ENCODE data around the gene TAF1. TPM values are rescaled to one million over a fixed set of nuclear protein-coding genes. Genes with fewer than 3 reads are reported as not detected.
A peak's percentile ranks its signal among the peaks of the same experiment; 100 is the strongest.

Gene TAF1
- total and polyA plus RNA-seq, 2 of the 8 experiments (the other 6 are each of a cell fraction or from before 2014, with no cell fraction given) = 6.3 to 30.2 TPM

DNA sequence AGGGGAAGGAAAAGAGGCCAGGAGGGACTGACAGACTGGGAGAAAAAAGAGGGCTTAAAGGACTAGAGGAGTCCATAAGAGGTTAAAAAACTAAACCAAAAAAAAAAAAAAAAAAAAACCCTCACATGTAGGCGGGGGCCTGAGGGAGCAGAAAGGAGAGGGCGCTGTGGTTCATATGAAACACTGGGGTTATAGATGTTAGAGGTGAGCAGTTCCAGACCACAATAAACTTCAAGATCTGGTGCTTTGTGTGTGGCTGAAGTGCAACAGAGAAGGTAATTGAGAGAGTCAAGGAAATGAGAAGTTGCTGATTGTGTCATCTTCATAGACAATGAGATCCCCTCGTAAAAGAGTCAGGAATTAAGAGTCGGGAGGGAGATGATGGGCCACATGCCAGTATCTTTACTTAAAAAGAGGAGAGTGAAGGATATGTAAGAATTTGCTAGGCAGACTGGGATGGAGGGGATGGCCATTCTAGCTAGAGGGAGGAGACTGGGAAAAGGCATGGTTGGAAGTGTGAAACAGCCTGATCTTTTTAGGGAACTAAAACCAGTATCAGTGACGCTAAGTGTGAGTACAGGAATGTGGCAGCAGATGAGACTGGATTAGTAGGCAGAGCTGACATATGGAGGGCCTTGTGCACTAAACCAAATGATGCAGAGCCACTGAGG lies 148.3 kb downstream of the TAF1 start:
- Histone ChIP-seq H3K18ac (ENCODE audit: extremely low read depth, low read length) (no peak overlapping the region), H2BK120ac (replicated peaks; ENCODE audit: low read depth, low read length) (no peak overlapping the region), H3K9ac (replicated peaks in 1 of 4; ENCODE audit: extremely low read depth in 1 of 4, low read depth in 3 of 4, low read length in 3 of 4) (no peak overlapping the region), H3K27ac (ENCODE audit: low read depth, low read length) (no peak overlapping the region), H2BK12ac (ENCODE audit: low read depth, low read length) (no peak overlapping the region), H4K91ac (replicated peaks; ENCODE audit: insufficient read length, low read length) (no peak overlapping the region), H3K4me1 (replicated peaks in 1 of 4; ENCODE audit: control insufficient read depth in 3 of 4, insufficient read depth in 4 of 4, low read length in 3 of 4) (no peaks in the 10 kb centered on the region), H3K36me3 (ENCODE audit: control insufficient read depth in 2 of 4, insufficient read depth in 4 of 4, low read length in 3 of 4) (no peaks in the 10 kb centered on the region), H2BK20ac (ENCODE audit: low read length) (no peak overlapping the region), H3K23ac (ENCODE audit: insufficient read length) (no peak overlapping the region), H2BK5ac (ENCODE audit: low read depth, low read length) (no peak overlapping the region), H4K8ac (ENCODE audit: extremely low read depth, insufficient read depth, low read length) (no peak overlapping the region), H3K23me2 (ENCODE audit: low read depth, low read length) (no peaks in the 10 kb centered on the region), H3K79me2 (ENCODE audit: control insufficient read depth in 1 of 2, insufficient read depth in 2 of 2, low read length in 2 of 2) (no peaks in the 10 kb centered on the region), H3K9me3 (ENCODE audit: insufficient read depth in 2 of 2, low read depth in 1 of 2, low read length in 1 of 2) (no peaks in the 10 kb centered on the region), H3K4me2 (ENCODE audit: insufficient read depth in 1 of 2, low read depth in 2 of 2, low read length in 2 of 2) (no peak overlapping the region), H2AK5ac (ENCODE audit: low read depth, low read length) (no peak overlapping the region), H4K5ac (ENCODE audit: insufficient read length, low read depth, low read length) (no peak overlapping the region), H3K14ac (ENCODE audit: insufficient read length) (no peak overlapping the region), H4K20me1 (replicated peaks in 1 of 2; ENCODE audit: control insufficient read depth in 1 of 2, insufficient read depth in 2 of 2, low read length in 2 of 2) (no peaks in the 10 kb centered on the region), H3K27me3 (replicated peaks in 1 of 4; ENCODE audit: control insufficient read depth in 3 of 4, extremely low read depth in 1 of 4, insufficient read depth in 3 of 4, low read length in 3 of 4) (no peaks in the 10 kb centered on the region), H3K4me3 (ENCODE audit: extremely low read depth in 1 of 4, insufficient read depth in 2 of 4, low read depth in 3 of 4, low read length in 4 of 4) (no peak overlapping the region), H3K56ac (replicated peaks; ENCODE audit: insufficient read length, low read depth, low read length) (no peak overlapping the region), H2BK15ac (ENCODE audit: low read length) (no peak overlapping the region), H3K4ac (replicated peaks; ENCODE audit: insufficient read length, low read depth, low read length) (no peak overlapping the region), H2AFZ (ENCODE audit: low read length) (peak overlapping the region; percentile 22; the same call in 1 of the 2 replicates), H3K79me1 (ENCODE audit: low read depth, low read length) (no peaks in the 10 kb centered on the region)
- TF ChIP-seq KDM1A (IDR thresholded peaks at IDR 0.05; ENCODE audit: borderline replicate concordance, low read length) (no peak), NRF1 (IDR thresholded peaks at IDR 0.05; ENCODE audit: low read depth, low read length) (no peak)
- DNase-seq (ENCODE audit: low read depth in 1 of 2, low spot score in 2 of 2) = no peak
- WGBS, 2 experiments (ENCODE audit: extremely low coverage in 1 of 2, insufficient coverage in 1 of 2, insufficient read length in 1 of 2, insufficient replicate concordance in 2 of 2, low coverage in 1 of 2, low lambda C conversion rate in 2 of 2, missing lambda C conversion rate in 1 of 2) = 55% methylated on average over 5 of the region's 5 CpGs; no CpG with 5 or more reads in 1 of the 2 experiments
- ChIA-PET POLR2A (ENCODE audit: partially characterized antibody) (interaction anchor here (1.0 kb wide), 1 partner anchor 20 kb away, joined by 3 read pairs; no protein-coding TSS in a partner anchor), CTCF (ENCODE audit: partially characterized antibody) (interaction anchor here (0.7 kb wide), 1 partner anchor 24 kb away, joined by 3 read pairs; no protein-coding TSS in a partner anchor)
- no peak for FAIRE-seq

All from H1 (cell line).